ENCODE data around the gene GALNT11.

The GALNT11 gene

DNA sequence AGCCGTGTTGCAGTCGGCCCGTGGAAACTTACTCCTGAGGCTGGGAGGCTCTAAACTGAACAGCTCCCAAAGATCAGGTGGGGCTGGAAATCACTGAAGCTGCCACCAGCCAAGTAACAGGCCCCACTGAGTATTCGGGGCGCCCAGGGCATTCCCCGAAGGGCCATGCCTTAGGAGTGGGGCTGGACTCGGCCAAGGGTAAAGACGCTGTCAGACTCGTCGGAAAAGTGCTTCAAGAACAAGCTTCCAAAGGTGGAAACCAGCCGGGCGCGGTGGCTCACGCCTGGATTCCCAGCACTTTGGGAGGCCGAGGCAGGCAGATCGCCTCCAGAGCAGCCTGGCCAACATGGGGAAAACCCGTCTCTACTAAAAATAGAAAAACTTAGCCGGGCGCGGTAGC, 102.8 kb downstream of the GALNT11 start:
- no peak overlapping the region for H3K27ac ChIP-seq (replicated peaks)
- no peak overlapping the region for H3K4me3 ChIP-seq (replicated peaks; ENCODE audit: insufficient read depth, low read length)
- no peak for TF ChIP-seq CTCF (IDR thresholded peaks at IDR 0.05; ENCODE audit: insufficient read depth, low read length)
- TF ChIP-seq SPI1 (IDR thresholded peaks at IDR 0.05; ENCODE audit: borderline replicate concordance, low read depth): no peak
- TF ChIP-seq, protein P1, sequence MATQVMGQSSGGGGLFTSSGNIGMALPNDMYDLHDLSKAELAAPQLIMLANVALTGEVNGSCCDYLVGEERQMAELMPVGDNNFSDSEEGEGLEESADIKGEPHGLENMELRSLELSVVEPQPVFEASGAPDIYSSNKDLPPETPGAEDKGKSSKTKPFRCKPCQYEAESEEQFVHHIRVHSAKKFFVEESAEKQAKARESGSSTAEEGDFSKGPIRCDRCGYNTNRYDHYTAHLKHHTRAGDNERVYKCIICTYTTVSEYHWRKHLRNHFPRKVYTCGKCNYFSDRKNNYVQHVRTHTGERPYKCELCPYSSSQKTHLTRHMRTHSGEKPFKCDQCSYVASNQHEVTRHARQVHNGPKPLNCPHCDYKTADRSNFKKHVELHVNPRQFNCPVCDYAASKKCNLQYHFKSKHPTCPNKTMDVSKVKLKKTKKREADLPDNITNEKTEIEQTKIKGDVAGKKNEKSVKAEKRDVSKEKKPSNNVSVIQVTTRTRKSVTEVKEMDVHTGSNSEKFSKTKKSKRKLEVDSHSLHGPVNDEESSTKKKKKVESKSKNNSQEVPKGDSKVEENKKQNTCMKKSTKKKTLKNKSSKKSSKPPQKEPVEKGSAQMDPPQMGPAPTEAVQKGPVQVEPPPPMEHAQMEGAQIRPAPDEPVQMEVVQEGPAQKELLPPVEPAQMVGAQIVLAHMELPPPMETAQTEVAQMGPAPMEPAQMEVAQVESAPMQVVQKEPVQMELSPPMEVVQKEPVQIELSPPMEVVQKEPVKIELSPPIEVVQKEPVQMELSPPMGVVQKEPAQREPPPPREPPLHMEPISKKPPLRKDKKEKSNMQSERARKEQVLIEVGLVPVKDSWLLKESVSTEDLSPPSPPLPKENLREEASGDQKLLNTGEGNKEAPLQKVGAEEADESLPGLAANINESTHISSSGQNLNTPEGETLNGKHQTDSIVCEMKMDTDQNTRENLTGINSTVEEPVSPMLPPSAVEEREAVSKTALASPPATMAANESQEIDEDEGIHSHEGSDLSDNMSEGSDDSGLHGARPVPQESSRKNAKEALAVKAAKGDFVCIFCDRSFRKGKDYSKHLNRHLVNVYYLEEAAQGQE (IDR thresholded peaks at IDR 0.05; ENCODE audit: insufficient replicate concordance, low read depth): no peak
- no peak for TF ChIP-seq POLR2AphosphoS5 (IDR thresholded peaks at IDR 0.05; ENCODE audit: low read depth)
- H3K27me3 ChIP-seq (ENCODE audit: insufficient read depth, poor library complexity, severe bottlenecking): no peaks in the 10 kb centered on the region
- no peak for DNase-seq (ENCODE audit: low read depth in 1 of 2, low spot score in 1 of 2)

- TF ChIP-seq, protein P1 (IDR thresholded peaks at IDR 0.05; ENCODE audit: insufficient replicate concordance, low read depth): no peak
- TF ChIP-seq GABPA (IDR thresholded peaks at IDR 0.05; ENCODE audit: low read depth): no peak
- no peak for TF ChIP-seq CTCF (IDR thresholded peaks at IDR 0.05; ENCODE audit: insufficient read depth, low read length)
- TF ChIP-seq POLR2AphosphoS5 (IDR thresholded peaks at IDR 0.05; ENCODE audit: low read depth): no peak
- TF ChIP-seq SPI1 (IDR thresholded peaks at IDR 0.05; ENCODE audit: borderline replicate concordance, low read depth): no peak
- H3K4me3 ChIP-seq (replicated peaks; ENCODE audit: insufficient read depth, low read length): no peak overlapping the region
- H3K27me3 ChIP-seq (ENCODE audit: insufficient read depth, poor library complexity, severe bottlenecking): no peaks in the 10 kb centered on the region
These were observed 103.4 kb downstream of the GALNT11 start for GRCh38 chr7:152128741-152129461.

DNA sequence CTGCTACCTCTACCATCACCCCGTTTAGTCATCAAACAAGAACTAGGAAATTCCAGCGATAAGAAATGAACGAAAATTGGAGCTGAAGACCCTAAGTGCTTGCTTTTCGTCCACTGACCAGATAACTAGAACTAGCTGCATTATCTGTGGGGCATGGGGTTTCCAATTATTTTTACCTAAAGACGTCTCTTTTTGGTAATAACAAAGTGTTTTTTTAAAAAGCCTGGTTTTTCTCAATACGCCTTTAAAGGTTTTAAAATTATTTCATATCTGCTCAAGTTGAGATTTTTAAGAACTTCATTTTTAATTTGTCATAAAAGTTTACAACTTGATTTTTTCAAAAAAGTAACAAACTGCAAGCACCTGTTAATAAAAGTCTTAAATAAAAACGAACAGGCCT, 104.2 kb downstream of the GALNT11 start:
- no peak overlapping the region for H3K27ac ChIP-seq (replicated peaks)
- DNase-seq (ENCODE audit: low read depth in 1 of 2, low spot score in 1 of 2): no peak
- no peak overlapping the region for H3K4me3 ChIP-seq (replicated peaks; ENCODE audit: insufficient read depth, low read length)
- H3K27me3 ChIP-seq (ENCODE audit: insufficient read depth, poor library complexity, severe bottlenecking): no peaks in the 10 kb centered on the region
- TF ChIP-seq POLR2AphosphoS5 (IDR thresholded peaks at IDR 0.05; ENCODE audit: low read depth): no peak
- no peak for TF ChIP-seq GABPA (IDR thresholded peaks at IDR 0.05; ENCODE audit: low read depth)
- TF ChIP-seq CTCF (IDR thresholded peaks at IDR 0.05; ENCODE audit: insufficient read depth, low read length): no peak

More at GRCh38 chr7:152128741-152129461, 103.4 kb downstream of the GALNT11 start:
- H3K27ac ChIP-seq (replicated peaks): no peak overlapping the region
- DNase-seq (ENCODE audit: low read depth in 1 of 2, low spot score in 1 of 2): no peak
